Keratinocyte (primary cell): ENCODE data around the gene RAI1. TPM values are rescaled to one million over a fixed set of nuclear protein-coding genes. Genes with fewer than 3 reads are reported as not detected.

Experiments
- DNase-seq: peaks from one replicate; pipeline ENCODE4 v3.0.0-alpha.2; 2011; ENCODE audit warnings: low read depth, missing footprints, low spot score
- FAIRE-seq: peaks from 2 replicates; lab custom pipeline; 2011; peaks lifted over from hg19 to GRCh38; lab: Jason Lieb, UNC
- H2AFZ ChIP-seq: 2 replicates; pipeline ENCODE4 v1.6.0; 2012; ENCODE audit warnings: low read length, control low read depth, inconsistent platforms; ENCODE audit not compliant: control insufficient read depth
- H3K27ac ChIP-seq: 2 replicates; pipeline ENCODE4 v1.5.1; 2011; ENCODE audit warnings: low read length; ENCODE audit not compliant: control insufficient read depth, insufficient read depth
- H3K27me3 ChIP-seq: 3 replicates; pipeline ENCODE4 v1.6.0; 2011; ENCODE audit warnings: low read length; ENCODE audit not compliant: control insufficient read depth, insufficient read depth; ENCODE audit errors: extremely low read depth
- H3K36me3 ChIP-seq, 2 experiments: 2 replicates in 1 of 2; 3 replicates in 1 of 2; pipeline ENCODE4 v1.5.1; 2011; ENCODE audit warnings: low read length in 2 of 2, mild to moderate bottlenecking in 1 of 2; ENCODE audit not compliant: control insufficient read depth in 2 of 2, insufficient read depth in 2 of 2; ENCODE audit errors: extremely low read depth in 1 of 2
- H3K4me1 ChIP-seq: 3 replicates; pipeline ENCODE4 v1.5.1; 2011; ENCODE audit warnings: low read length; ENCODE audit not compliant: control insufficient read depth, insufficient read depth; ENCODE audit errors: extremely low read depth
- H3K4me2 ChIP-seq: 3 replicates; pipeline ENCODE4 v1.6.0; 2011; ENCODE audit warnings: low read depth, low read length; ENCODE audit not compliant: control insufficient read depth, insufficient read depth; ENCODE audit errors: extremely low read depth
- H3K4me3 ChIP-seq, 3 experiments: fragments of 200-600 bp in 1 of 3; sonication (generic) in 1 of 3; 2 replicates in 2 of 3; 3 replicates in 1 of 3; pipeline ENCODE4 v1.5.1; 2011 to 2016; ENCODE audit warnings: low read length in 3 of 3, mild to moderate bottlenecking in 3 of 3, control low read depth in 2 of 3, inconsistent platforms in 1 of 3, low read depth in 1 of 3, mixed read lengths in 1 of 3, mixed run types in 1 of 3, moderate library complexity in 1 of 3; ENCODE audit not compliant: control insufficient read depth in 2 of 3, insufficient read depth in 2 of 3; ENCODE audit errors: extremely low read depth in 1 of 3
- H3K79me2 ChIP-seq: 2 replicates; pipeline ENCODE4 v1.6.0; 2012; ENCODE audit warnings: low read length; ENCODE audit not compliant: control insufficient read depth, insufficient read depth
- H3K9ac ChIP-seq: 3 replicates; pipeline ENCODE4 v1.6.0; 2011; ENCODE audit warnings: low read length; ENCODE audit not compliant: control insufficient read depth, insufficient read depth; ENCODE audit errors: extremely low read depth
- H3K9me1 ChIP-seq: 3 replicates; pipeline ENCODE4 v1.6.0; 2011; ENCODE audit warnings: low read length; ENCODE audit not compliant: control insufficient read depth, insufficient read depth; ENCODE audit errors: extremely low read depth
- H3K9me3 ChIP-seq: 2 replicates; pipeline ENCODE4 v1.5.1; 2012; ENCODE audit warnings: low read depth, low read length; ENCODE audit not compliant: control insufficient read depth
- H4K20me1 ChIP-seq: 3 replicates; pipeline ENCODE4 v1.6.0; 2011; ENCODE audit warnings: low read length; ENCODE audit not compliant: control insufficient read depth, insufficient read depth; ENCODE audit errors: extremely low read depth
- CTCF ChIP-seq, 3 experiments: IDR thresholded peaks in 1 of 3; conservative IDR thresholded peaks in 1 of 3; optimal IDR thresholded peaks in 1 of 3; 2 replicates in 2 of 3; 3 replicates in 1 of 3; pipeline versions ENCODE3 to v1.5.1; 2011; ENCODE audit warnings: low read length in 3 of 3, mild to moderate bottlenecking in 3 of 3, moderate library complexity in 2 of 3, control low read depth in 1 of 3, inconsistent platforms in 1 of 3; ENCODE audit not compliant: insufficient read depth in 2 of 3; ENCODE audit errors: extremely low read depth in 1 of 3
- EZH2 ChIP-seq: IDR thresholded peaks from one replicate; pipeline ENCODE4 v1.6.1; 2012; ENCODE audit warnings: inconsistent platforms, mild to moderate bottlenecking, low read length, moderate library complexity
- dilution Hi-C: fragments of 300-500 bp; cut with MboI; formaldehyde crosslinking; loops from one replicate; pipeline ENCODE4 v1.7.0; 2020; ENCODE audit warnings: low sequenced_read_pairs; ENCODE audit not compliant: extremely low pct_ligation_motif_present
- polyA plus RNA-seq, 5 experiments: library from polyadenylated mRNA; depleted of rRNA in 3 of 5; stranded (reverse) in 3 of 5; stranded (forward) in 1 of 5; unstranded in 1 of 5; fragments of >200 nt; gene quantifications; 1 replicate in 1 of 5; 2 replicates in 3 of 5; 3 replicates in 1 of 5; pipeline versions ENCODE4 v1.2.1 to v1.2.3, GENCODE V29; 2011 to 2012; ENCODE audit warnings: missing spikeins in 2 of 5, low read depth in 1 of 5, low replicate concordance in 1 of 5

Gene RAI1
- polyA plus RNA-seq, 1 donor (not counting 4 experiments of a cell fraction or from before 2014, with no cell fraction given): 2.6 TPM

- Histone ChIP-seq H3K27me3 (no peaks in the 10 kb centered on the region), H3K9me3 (no peaks in the 10 kb centered on the region), H3K4me3 (no peak overlapping the region), H3K4me1 (peaks cover 12% of the 10 kb centered on the region), H3K9ac (no peak overlapping the region), H3K79me2 (no peaks in the 10 kb centered on the region), H3K27ac (no peak overlapping the region), H3K36me3 (peaks cover 14 to 34% of the 10 kb centered on the region in 2 experiments), H3K9me1 (peaks cover 2% of the 10 kb centered on the region), H3K4me2 (no peak overlapping the region), H2AFZ (no peak overlapping the region), H4K20me1 (peaks cover 12% of the 10 kb centered on the region)
- FAIRE-seq: no peak
- dilution Hi-C loops: no loop called here
- no peak for DNase-seq
- TF ChIP-seq CTCF (optimal IDR thresholded peaks at IDR 0.05 in 1 of 3, IDR thresholded peaks at IDR 0.05 in 1 of 3, conservative IDR thresholded peaks at IDR 0.05 in 1 of 3; ENCODE audit: extremely low read depth in 1 of 3, insufficient read depth in 2 of 3, low read length in 3 of 3) (no peak), EZH2 (no peak)
Observed at GRCh38 chr17:17806035-17806434, 124.8 kb downstream of the RAI1 start.

- Histone ChIP-seq H3K4me3 (no peak overlapping the region), H3K36me3 (peaks cover 12 to 36% of the 10 kb centered on the region in 2 experiments), H3K4me1 (peaks cover 14% of the 10 kb centered on the region), H3K27me3 (no peaks in the 10 kb centered on the region), H3K9ac (no peak overlapping the region), H4K20me1 (peaks cover 12% of the 10 kb centered on the region), H3K4me2 (no peak overlapping the region), H3K79me2 (no peaks in the 10 kb centered on the region), H3K27ac (no peak overlapping the region), H2AFZ (no peak overlapping the region), H3K9me3 (no peaks in the 10 kb centered on the region), H3K9me1 (peaks cover 2% of the 10 kb centered on the region)
- FAIRE-seq: no peak
- no peak for DNase-seq
- dilution Hi-C loops: no loop called here
- no peak for TF ChIP-seq EZH2
- TF ChIP-seq CTCF (optimal IDR thresholded peaks at IDR 0.05 in 1 of 3, IDR thresholded peaks at IDR 0.05 in 1 of 3, conservative IDR thresholded peaks at IDR 0.05 in 1 of 3; ENCODE audit: extremely low read depth in 1 of 3, insufficient read depth in 2 of 3, low read length in 3 of 3): no peak
Observed at GRCh38 chr17:17806611-17807274, 125.5 kb downstream of the RAI1 start.
